Testis (tissue), 3 donors: ENCODE measurements around the gene KRT7. TPM values are rescaled to one million over a fixed set of nuclear protein-coding genes. Genes with fewer than 3 reads are reported as not detected.
"Not testable (repeated sequence)": the region's sequence is repeated elsewhere in the genome, so short reads cannot be mapped to it uniquely, and the experiment has no call there.

Source experiments
- DNase-seq: peaks from one replicate; pipeline ENCODE4 v3.0.0-alpha.2; 2019
- H3K27ac ChIP-seq, 2 donors: fragments of 200-600 bp; sonication (generic); one replicate each; pipeline ENCODE4 v1.5.1; 2019
- H3K27me3 ChIP-seq: fragments of 200-600 bp; sonication (generic); one replicate; pipeline ENCODE4 v1.5.1; 2019
- H3K36me3 ChIP-seq: fragments of 200-600 bp; sonication (generic); one replicate; pipeline ENCODE4 v1.5.1; 2017; ENCODE audit warnings: low read depth; ENCODE audit errors: missing control alignments
- H3K4me1 ChIP-seq: fragments of 200-600 bp; sonication (generic); one replicate; pipeline ENCODE4 v1.5.1; 2019
- H3K4me3 ChIP-seq, 2 donors: fragments of 200-600 bp; sonication (generic); one replicate each; pipeline ENCODE4 v1.5.1; 2017 to 2019
- H3K9me3 ChIP-seq: fragments of 200-600 bp; sonication (generic); one replicate; pipeline ENCODE4 v1.5.1; 2017
- CTCF ChIP-seq, 3 experiments: fragments of 450-650 bp in 2 of 3; fragments of 200-600 bp in 1 of 3; sonication (generic) in 1 of 3; IDR thresholded peaks; one replicate each; pipeline ENCODE4 v1.5.1; 2016 to 2019; ENCODE audit warnings: antibody characterized with exemption in 3 of 3, mild to moderate bottlenecking in 2 of 3, moderate library complexity in 1 of 3
- POLR2A ChIP-seq: fragments of 450-650 bp; IDR thresholded peaks from one replicate; pipeline ENCODE4 v1.6.1; 2017; ENCODE audit warnings: antibody characterized with exemption, mild to moderate bottlenecking, moderate library complexity
- WGBS, 2 donors: methylation state at CpG; one replicate each; pipeline ENCODE4 v1.1.5; 2018; 5-methylcytosine and 5-hydroxymethylcytosine counted together
- intact Hi-C: fragments of 100-400 bp; cut with DNase I; formaldehyde crosslinking; loops from one replicate; pipeline ENCODE4 v1.15.1; 2023; ENCODE audit warnings: low total_unique reads
- polyA plus RNA-seq: library from polyadenylated mRNA; stranded (reverse); fragments of 350-450 nt; fragmentation: Illumina TruSeq; extraction: RNeasy Lipid Tissue Mini Kit (QIAGEN cat#74804); gene quantifications from one replicate; pipeline ENCODE4 v1.2.3, GENCODE V29; 2014; ENCODE audit warnings: low read depth, low replicate concordance; ENCODE audit not compliant: insufficient read depth
- total RNA-seq, 2 donors: library from RNA; depleted of rRNA; stranded (reverse); fragments of >200 nt; gene quantifications; one replicate each; pipeline ENCODE4 v1.2.3, GENCODE V29; 2016

Gene KRT7
- total and polyA plus RNA-seq, 3 donors from 2014 or later: 3.3 to 19.3 (median 6.9) TPM

GRCh38 chr12:52256584-52256935 lies 23.5 kb downstream of the KRT7 start:
- Histone ChIP-seq H3K4me1 (no peaks in the 10 kb centered on the region), H3K27me3 (no peaks in the 10 kb centered on the region), H3K36me3 (no peaks in the 10 kb centered on the region), H3K4me3 (no peak overlapping the region), H3K27ac (no peak overlapping the region), H3K9me3 (no peaks in the 10 kb centered on the region)
- intact Hi-C loops: no loop called here
- DNase-seq: no peak
- 44 to 72% methylated on average over 2 of the region's 2 CpGs for WGBS, 2 donors
- TF ChIP-seq CTCF (IDR thresholded peaks at IDR 0.05): no peak
- no peak for TF ChIP-seq POLR2A

DNA sequence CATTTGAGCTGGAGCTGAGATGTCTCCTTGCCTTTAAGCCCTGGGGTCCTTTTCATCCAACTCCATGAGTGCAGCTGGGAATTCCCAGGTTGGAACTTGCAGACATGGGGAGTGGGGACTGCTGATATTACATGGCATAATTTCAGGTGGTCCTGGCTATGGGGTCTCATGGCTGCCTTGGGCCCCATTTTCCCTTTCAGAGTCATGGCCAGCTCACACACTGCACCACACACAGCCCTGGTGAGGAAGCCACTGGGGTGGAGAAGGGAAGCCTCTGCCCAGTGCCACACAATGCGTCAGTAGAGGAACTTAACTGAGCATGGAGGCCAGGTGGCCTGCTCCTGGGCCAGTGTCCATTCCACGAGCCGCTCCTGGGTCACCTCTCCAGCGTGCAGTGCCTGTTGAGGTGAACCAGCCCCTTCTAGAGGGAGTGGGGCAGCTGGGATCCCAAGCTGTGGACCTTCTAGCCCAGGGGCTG lies 24.1 kb downstream of the KRT7 start:
- H3K4me1 ChIP-seq: no peaks in the 10 kb centered on the region
- no peak overlapping the region for H3K4me3 ChIP-seq
- no peaks in the 10 kb centered on the region for H3K9me3 ChIP-seq
- intact Hi-C loops: no loop called here
- DNase-seq: no peak
- TF ChIP-seq CTCF (IDR thresholded peaks at IDR 0.05): no peak
- no peak for TF ChIP-seq POLR2A
- H3K27ac ChIP-seq: no peak overlapping the region
- 90 to 91% methylated on average over 4 of the region's 4 CpGs for WGBS, 2 donors
- no peaks in the 10 kb centered on the region for H3K36me3 ChIP-seq
- no peaks in the 10 kb centered on the region for H3K27me3 ChIP-seq

DNA sequence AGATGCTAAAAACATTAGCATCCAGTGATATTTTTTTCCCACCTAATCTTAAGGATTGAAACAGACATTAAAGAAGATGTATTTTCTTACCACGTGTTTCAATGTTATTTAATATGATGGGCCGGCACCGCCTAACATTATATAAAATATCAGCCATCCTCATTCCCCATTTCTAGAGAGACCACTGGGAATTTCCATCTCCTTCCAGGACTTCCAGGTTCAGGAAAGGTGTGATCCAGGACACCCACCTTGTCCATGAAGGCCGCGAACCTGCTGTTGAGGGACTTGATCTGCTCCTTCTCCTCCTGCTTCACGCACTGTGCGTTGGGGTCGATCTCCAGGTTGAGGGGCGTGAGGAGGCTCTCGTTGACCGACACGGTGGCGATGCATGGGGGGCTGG lies 24.9 kb downstream of the KRT7 start:
- H3K27ac ChIP-seq, H3K27me3 ChIP-seq, intact Hi-C loops, H3K4me1 ChIP-seq, DNase-seq, H3K36me3 ChIP-seq, H3K9me3 ChIP-seq: not testable (repeated sequence)
- 46 to 52% methylated on average over 8 to 13 of the region's 13 CpGs for WGBS, 2 donors
- H3K4me3 ChIP-seq: peak overlapping the region in 1 of 2 donors; percentile 43

DNA sequence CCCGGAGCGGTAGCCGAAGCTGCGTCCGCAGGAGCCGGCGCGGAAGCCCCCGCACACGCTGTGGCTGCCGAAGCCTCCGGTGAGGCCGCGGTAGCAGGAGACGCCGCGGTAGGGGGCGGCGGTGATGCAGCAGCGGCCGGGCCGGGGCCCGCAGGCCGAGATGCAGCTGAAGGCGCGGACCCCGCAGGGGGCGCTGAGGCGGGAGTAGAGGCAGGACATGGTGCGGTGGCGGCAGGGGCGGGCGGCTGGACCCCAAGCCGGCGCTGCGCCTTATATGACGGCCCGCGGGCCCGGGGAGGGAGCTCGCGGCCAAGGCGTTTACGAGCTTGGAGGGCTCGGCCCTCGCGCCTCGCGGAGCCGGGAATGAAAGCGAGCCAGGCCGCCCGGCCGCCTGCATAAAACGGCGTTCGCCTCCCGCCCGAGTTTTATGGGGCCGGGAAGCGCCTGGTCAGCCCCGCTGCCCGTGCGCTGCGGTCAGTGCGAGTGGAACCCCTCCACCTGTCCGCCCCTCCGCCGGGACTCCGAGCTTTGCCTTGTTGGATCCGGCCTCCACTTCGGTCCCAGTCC lies 25.4 kb downstream of the KRT7 start:
- peak; percentile 21 for DNase-seq
- 4% methylated on average over 25 of the region's 72 CpGs; no CpG with 5 or more reads in 1 of the 2 donors for WGBS, 2 donors
- intact Hi-C loops: no loop called here
- no peak overlapping the region for H3K27ac ChIP-seq
- no peaks in the 10 kb centered on the region for H3K4me1 ChIP-seq
- TF ChIP-seq POLR2A (no peak), CTCF (IDR thresholded peaks at IDR 0.05) (no peak)
- H3K36me3 ChIP-seq: no peaks in the 10 kb centered on the region
- H3K4me3 ChIP-seq: peak overlapping the region; percentile 15 to 43
- no peaks in the 10 kb centered on the region for H3K27me3 ChIP-seq
- H3K9me3 ChIP-seq: no peaks in the 10 kb centered on the region

GRCh38 chr12:52259657-52260243 lies 26.7 kb downstream of the KRT7 start:
- Histone ChIP-seq H3K27ac (no peak overlapping the region), H3K4me3 (no peak overlapping the region), H3K27me3 (no peaks in the 10 kb centered on the region), H3K36me3 (no peaks in the 10 kb centered on the region), H3K9me3 (no peaks in the 10 kb centered on the region), H3K4me1 (no peaks in the 10 kb centered on the region)
- WGBS, 2 donors: 78 to 86% methylated on average over 6 of the region's 6 CpGs
- no peak for DNase-seq
- TF ChIP-seq POLR2A (no peak), CTCF (IDR thresholded peaks at IDR 0.05) (no peak)
- intact Hi-C loops: no loop called here
